ENCODE results near the gene CHST8.

Gene CHST8

GRCh38 chr19:33736158-33736557 lies 114.4 kb downstream of the CHST8 start:
- TF ChIP-seq CTCF (conservative IDR thresholded peaks at IDR 0.05; ENCODE audit: low read depth): no peak
- POLR2A ChIA-PET (ENCODE audit: low non-redundant PET): no interaction called here
- H3K27ac ChIP-seq: no peak overlapping the region
- DNase-seq (ENCODE audit: low spot score): no peak
- CTCF ChIA-PET: no interaction called here

DNA sequence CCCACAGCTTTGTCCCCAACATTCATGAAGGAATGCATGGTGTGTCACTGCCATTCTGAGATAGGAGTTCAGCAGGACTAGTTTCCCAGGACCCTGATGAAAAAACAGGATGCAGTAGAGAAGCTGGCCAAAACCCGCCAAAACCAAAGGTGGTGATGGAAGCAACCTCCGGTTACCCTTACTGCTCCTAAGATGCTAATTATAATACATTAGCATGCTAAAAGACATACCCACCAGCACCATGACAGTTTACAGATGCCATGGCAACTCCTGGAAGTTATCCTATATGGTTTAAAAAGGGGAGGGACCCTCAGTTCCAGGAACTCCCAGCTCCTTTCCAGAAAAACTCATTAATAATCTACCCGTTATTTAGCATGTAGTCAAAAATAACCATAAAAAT lies 115.0 kb downstream of the CHST8 start:
- no peak overlapping the region for H3K27ac ChIP-seq
- ChIA-PET POLR2A (ENCODE audit: low non-redundant PET) (no interaction called here), CTCF (no interaction called here)
- DNase-seq (ENCODE audit: low spot score): no peak
- TF ChIP-seq CTCF (conservative IDR thresholded peaks at IDR 0.05; ENCODE audit: low read depth): no peak

DNA sequence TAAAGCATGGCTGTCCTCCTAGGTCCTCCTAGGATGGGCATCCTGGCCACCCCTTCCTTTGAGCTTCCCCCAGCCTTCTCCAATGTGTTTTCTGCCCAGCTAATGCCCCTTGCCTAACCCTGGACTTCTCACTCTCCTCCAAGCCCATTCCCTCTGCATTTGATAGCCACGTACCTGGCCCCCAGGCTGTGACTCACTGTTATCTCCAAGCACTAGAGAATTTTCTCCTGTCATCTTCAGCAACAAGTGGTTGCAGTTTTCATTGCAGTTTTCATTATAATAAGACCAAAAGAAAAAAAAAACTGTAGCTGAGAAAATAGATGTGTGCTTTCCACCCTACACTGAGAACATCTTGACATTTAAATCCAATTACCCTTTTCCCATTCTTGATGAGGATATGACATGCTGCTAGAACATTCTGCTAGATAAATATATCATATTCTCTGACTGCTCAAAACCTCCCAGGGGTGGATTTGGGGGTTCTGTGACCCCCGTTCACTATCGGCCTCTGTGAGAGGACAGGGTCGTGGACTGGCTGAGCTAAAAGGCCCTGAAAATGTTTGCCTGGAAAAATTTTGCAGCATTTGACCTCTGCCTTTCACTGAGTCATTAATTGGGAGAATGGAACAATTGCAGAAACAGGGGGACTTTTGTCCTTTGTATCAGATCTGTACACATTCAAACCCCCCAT lies 116.1 kb downstream of the CHST8 start:
- no peak for TF ChIP-seq CTCF (conservative IDR thresholded peaks at IDR 0.05; ENCODE audit: low read depth)
- H3K27ac ChIP-seq: no peak overlapping the region
- CTCF ChIA-PET: no interaction called here
- no peak for DNase-seq (ENCODE audit: low spot score)
- POLR2A ChIA-PET (ENCODE audit: low non-redundant PET): no interaction called here

DNA sequence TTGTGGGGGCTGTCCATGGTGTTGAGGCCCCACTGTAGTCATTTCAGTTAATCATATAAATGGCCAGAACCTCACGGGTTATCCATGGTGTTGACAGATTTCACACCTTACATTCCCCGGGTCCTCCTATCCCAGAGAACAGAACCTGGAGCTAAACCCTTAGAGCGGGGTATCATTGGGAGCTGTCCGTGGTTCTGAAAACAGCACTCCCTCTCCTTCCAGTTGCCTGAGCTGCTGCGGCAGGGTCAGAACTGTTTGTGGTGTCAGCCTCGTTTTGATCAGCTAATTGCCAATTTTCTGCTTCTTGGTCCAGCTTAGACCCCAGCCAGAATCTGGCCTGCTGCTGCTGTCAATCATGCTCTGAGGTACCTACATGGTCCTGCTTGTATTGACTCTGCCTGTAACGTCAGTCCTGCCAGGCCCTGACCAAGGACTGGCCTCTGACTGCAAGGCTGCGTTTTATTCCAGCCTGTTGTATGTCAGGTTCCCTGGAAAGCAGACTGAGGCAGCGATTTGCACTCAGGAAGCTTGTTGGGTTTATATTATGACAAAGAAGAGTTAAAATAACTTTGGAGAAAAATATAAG lies 119.2 kb downstream of the CHST8 start:
- TF ChIP-seq CTCF (conservative IDR thresholded peaks at IDR 0.05; ENCODE audit: low read depth): no peak
- no peak overlapping the region for H3K27ac ChIP-seq
- DNase-seq (ENCODE audit: low spot score): peak; percentile 51
- ChIA-PET POLR2A (ENCODE audit: low non-redundant PET) (no interaction called here), CTCF (interaction anchor here (0.5 to 1.0 kb wide), 3 partner anchors 30 to 355 kb away, joined by 3 read pairs; no protein-coding TSS in a partner anchor)

- POLR2A ChIA-PET (ENCODE audit: low non-redundant PET): no interaction called here
- CTCF ChIA-PET: no interaction called here
These were observed 123.5 kb downstream of the CHST8 start for GRCh38 chr19:33745297-33745696.

GRCh38 chr19:33746159-33746558 lies 124.4 kb downstream of the CHST8 start:
- TF ChIP-seq CTCF (conservative IDR thresholded peaks at IDR 0.05; ENCODE audit: low read depth): no peak
- ChIA-PET POLR2A (ENCODE audit: low non-redundant PET) (no interaction called here), CTCF (no interaction called here)
- H3K27ac ChIP-seq: no peak overlapping the region
- DNase-seq (ENCODE audit: low spot score): no peak

More at GRCh38 chr19:33745297-33745696, 123.5 kb downstream of the CHST8 start:
- no peak for TF ChIP-seq CTCF (conservative IDR thresholded peaks at IDR 0.05; ENCODE audit: low read depth)
- no peak overlapping the region for H3K27ac ChIP-seq
- no peak for DNase-seq (ENCODE audit: low spot score)

Measured in RWPE1 (cell line).